ENCODE measurements around the gene CDK1. TPM values are rescaled to one million over a fixed set of nuclear protein-coding genes. Genes with fewer than 3 reads are reported as not detected.
"Not testable (repeated sequence)": the region's sequence is repeated elsewhere in the genome, so short reads cannot be mapped to it uniquely, and the experiment has no call there.

The CDK1 gene
- total RNA-seq, 1 donor from 2014 or later: 25.2 TPM

DNA sequence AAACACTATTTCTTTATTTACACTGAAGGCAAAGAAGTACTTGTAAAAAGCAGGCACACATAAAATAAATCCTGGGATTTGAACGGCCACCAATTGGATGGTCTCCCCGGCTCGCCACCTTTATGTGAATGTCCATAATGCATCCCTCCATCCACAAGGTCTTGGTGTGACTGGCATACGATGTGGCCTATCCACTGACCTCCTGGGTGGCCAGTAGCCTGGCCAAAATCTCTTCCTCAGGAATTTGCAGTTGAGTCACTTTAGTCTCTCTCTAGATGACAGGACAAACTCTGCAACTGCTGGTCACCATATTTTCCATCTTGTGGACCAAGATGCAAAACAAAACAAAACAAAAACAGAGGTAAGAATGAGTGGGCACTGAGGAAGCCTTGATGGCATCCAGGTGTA lies 39.1 kb downstream of the CDK1 start:
- no peak for ATAC-seq

DNA sequence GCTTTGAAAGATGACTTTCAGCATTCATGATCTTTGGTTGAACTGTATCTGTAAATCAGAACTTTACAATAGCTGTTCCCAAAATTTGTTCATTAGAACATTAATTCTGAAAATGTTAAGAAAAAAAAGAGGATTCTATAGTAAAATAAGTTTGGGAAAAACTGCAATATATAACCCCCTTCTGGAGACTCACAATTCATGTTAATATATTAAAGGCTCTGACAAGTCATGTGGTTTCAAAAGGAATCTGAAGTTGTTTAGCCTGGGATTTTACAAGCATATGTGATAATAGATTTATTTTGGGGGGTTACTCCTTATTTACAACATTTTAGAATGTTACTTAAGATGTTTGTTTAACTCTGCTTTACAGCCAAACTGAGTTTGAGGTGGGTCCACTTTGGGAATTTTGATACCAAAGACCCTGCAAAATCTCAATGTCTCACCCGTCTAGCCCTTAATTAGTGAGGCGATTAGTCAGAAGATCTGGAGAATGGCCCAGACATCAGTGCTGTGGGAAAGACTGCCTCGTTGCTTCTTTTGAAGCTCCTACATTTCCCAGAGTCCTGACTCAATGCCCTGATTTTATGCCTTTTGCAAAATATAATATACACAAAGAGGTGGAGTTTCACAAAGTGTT lies 40.0 kb downstream of the CDK1 start:
- ATAC-seq: no peak

DNA sequence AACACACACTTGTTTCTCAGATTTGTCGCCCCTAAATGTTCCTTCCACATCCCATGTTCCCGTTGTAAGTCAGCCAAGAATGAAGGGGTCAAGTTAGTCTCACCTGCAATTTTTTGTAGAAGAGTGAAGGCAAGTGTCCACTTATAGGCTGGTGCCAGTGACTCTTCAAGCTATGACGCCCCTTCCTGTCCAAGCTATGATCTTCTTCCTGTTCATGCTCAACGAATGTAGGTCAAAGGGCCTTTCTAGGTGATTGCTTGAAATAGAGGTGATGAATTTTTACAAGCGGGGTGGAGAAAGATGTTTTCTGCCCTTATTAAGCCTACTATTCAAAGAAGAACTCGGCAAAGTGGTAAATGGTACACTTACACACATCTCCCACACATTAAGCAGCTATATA lies 41.0 kb downstream of the CDK1 start:
- ATAC-seq: no peak

- ATAC-seq: no peak
Measured at GRCh38 chr10:60820093-60820754, 41.9 kb downstream of the CDK1 start.

GRCh38 chr10:60821656-60822055 lies 43.4 kb downstream of the CDK1 start:
- ATAC-seq: no peak

DNA sequence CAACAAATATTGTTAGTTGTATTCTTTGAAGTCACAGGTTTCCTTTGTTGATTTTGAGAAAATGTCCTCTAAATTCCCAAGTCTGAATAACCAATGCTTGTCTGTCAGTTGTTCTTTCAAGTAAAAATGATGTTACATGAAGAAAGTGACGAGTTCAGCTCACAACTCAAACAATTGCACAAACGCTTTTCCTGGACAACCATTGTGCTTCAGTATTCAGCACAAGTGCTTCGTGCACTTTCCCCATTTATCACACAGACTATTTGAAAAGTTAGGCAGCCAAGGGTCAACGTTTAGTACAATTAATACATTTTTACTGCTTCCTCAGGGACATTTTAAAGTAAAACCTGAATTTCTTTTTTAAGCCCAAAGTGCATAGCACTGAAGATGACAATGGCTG lies 44.5 kb downstream of the CDK1 start:
- no peak for ATAC-seq

GRCh38 chr10:60823324-60823723 lies 45.0 kb downstream of the CDK1 start:
- ATAC-seq: no peak

DNA sequence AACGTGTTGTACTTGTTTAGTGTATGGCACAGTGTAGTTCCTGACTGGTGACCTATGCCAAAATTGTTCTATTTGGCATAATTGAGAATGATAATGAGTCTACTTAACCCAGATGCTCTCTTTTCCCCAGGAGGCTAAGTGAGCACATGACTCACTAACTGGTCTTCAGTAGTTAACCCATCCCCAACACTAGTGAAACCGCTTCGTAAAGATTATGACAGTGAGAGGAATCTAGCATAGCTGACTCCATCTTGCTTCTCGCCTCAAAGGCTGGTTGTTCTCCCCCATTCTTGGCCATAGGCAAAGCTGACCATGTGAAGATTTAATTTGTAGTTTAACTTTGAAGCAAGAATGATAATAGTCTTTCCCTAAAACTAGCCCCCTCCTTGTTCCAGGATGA lies 47.2 kb downstream of the CDK1 start:
- ATAC-seq: no peak

DNA sequence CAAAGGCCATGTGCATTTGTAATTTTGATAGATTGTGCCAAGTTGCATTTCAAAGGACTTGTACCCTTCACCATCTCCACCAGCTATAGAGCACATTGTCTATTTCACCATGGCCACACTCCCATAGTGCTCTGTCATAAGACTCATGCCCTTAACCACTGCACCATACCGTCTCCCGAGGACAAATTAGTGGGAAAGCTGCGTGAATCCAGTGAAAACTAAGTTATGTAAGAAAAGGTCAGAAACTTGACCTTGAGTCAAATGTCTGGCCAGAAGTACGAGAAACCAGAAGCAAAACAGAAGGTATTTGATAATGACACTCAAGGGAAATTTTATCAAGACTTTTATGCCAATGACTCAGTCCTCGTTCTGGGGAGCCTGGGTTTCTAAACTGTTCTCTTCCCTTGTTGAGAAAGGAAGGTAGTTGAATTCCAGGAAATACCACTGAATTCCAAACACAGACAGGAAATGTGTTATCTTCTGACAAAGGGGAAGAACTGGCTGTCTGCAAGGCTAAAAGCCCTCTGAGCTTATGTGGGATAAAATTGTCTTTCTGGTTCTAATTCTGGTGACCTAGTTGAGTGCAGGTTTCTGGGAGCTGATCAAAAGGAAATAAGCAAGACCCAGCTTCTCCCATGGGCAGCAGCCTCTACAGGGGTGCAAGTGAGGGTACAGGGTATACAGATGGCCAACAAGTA lies 49.7 kb downstream of the CDK1 start:
- peak; percentile 17 for ATAC-seq

- no peak for ATAC-seq
Measured at GRCh38 chr10:60828489-60828852, 50.2 kb downstream of the CDK1 start.

GRCh38 chr10:60832136-60832535 lies 53.9 kb downstream of the CDK1 start:
- ATAC-seq: not testable (repeated sequence)

- no peak for ATAC-seq
Measured at GRCh38 chr10:60834401-60834800, 56.1 kb downstream of the CDK1 start.

DNA sequence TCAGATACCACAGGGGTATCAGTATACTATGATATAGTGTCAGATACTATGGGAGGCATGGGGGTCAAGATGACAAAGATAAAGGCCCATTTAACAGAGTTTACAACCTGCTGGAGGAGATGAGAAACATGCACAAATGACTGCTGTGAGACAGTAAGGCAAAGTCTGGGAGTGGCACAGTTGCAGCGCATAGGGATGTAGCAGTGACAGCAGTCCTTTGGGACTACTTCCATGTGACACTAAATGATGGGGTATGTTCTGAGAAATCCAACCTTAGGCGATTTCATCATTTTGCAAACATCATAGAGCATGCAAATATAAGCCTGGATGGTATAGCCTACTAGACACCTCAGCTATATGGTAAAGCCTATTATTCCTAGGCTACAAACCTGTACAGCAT lies 56.8 kb downstream of the CDK1 start:
- ATAC-seq: no peak

DNA sequence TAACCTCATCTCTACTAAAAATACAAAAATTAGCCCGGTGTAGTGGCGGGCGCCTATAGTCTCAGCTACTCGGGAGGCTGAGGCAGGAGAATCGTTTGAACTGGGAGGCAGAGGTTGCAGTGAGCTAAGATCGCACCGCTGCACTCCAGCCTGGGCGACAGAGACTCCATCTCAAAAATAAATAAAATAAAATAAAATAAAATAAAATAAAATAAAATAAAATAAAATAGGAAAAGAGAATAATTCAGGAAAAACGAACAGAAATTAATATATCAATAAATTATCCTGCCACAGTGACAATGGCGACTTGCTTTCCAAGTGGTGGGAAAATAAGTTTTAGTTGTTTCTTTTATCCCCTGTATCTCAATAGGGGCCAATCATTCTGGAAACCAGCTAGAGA lies 62.9 kb downstream of the CDK1 start:
- ATAC-seq: not testable (repeated sequence)

DNA sequence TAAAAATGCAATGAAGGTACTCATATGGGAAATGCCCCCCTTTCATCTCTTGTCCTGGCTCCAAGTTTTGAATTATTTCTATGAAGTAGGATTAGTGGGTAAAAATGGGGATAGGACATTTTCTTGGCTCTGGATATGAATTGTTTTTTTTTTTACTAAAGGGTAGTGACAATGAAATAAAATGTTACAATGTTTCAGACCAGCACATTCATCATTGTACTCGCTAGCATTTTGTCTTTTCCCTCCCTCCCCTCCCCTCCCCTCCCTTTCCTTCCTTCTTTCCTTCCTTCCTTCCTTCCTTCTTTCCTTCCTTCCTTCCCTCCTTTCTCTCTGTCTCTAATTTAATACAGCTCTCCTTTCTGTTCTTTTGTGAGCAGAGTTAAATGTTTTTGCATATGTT lies 64.4 kb downstream of the CDK1 start:
- ATAC-seq: no peak

Other genes with a start within 250 kb of the CDK1 start
- 0.76 TPM for gene RHOBTB1, start 165.7 kb downstream of the CDK1 start, total RNA-seq

All from esophagus mucosa (tissue), 1 donor.